NCI-H345 treated with DMSO at 0.1 percent for 48 hours (cell line): ENCODE results near the gene KCTD5.
"Not testable (repeated sequence)": the region's sequence is repeated elsewhere in the genome, so short reads cannot be mapped to it uniquely, and the experiment has no call there.

Experiments
- DNase-seq: peaks from one replicate; lab custom pipeline; 2025; ENCODE audit not compliant: unreplicated experiment; lab: John Stamatoyannopoulos, UW

KCTD5 gene

GRCh38 chr16:2682209-2683021 is at the start of gene KCTD5:
KCTD5 (plus strand) TSS chr16:2682523; CDS start chr16:2682549, 26 bp downstream.
- peak; percentile 91 for DNase-seq

- DNase-seq, result not testable (repeated sequence)
These were observed 43.1 kb upstream of the KCTD5 start for GRCh38 chr16:2639071-2639721.

- not testable (repeated sequence) for DNase-seq
These were observed 42.6 kb upstream of the KCTD5 start for GRCh38 chr16:2639722-2640072.

- not testable (repeated sequence) for DNase-seq
These were observed 39.8 kb upstream of the KCTD5 start for GRCh38 chr16:2642561-2642960.

GRCh38 chr16:2644754-2645453 is 37.4 kb upstream of the KCTD5 start:
- DNase-seq, result not testable (repeated sequence)

GRCh38 chr16:2651268-2651871 is 31.0 kb upstream of the KCTD5 start:
- DNase-seq, result not testable (repeated sequence)

- not testable (repeated sequence) for DNase-seq
These were observed 28.4 kb upstream of the KCTD5 start for GRCh38 chr16:2653915-2654314.

- DNase-seq, result not testable (repeated sequence)
These were observed 27.4 kb upstream of the KCTD5 start for GRCh38 chr16:2654949-2655348.

- no peak for DNase-seq
These were observed 25.3 kb upstream of the KCTD5 start for GRCh38 chr16:2656985-2657384.

- not testable (repeated sequence) for DNase-seq
These were observed 24.5 kb upstream of the KCTD5 start for GRCh38 chr16:2657803-2658202.

GRCh38 chr16:2659560-2659959 is 22.8 kb upstream of the KCTD5 start:
- DNase-seq, result not testable (repeated sequence)

- not testable (repeated sequence) for DNase-seq
These were observed 22.2 kb upstream of the KCTD5 start for GRCh38 chr16:2660014-2660662.

GRCh38 chr16:2660755-2661373 is 21.5 kb upstream of the KCTD5 start:
- not testable (repeated sequence) for DNase-seq

GRCh38 chr16:2663553-2664546 is 18.5 kb upstream of the KCTD5 start:
- DNase-seq, result no peak

- no peak for DNase-seq
These were observed 17.7 kb upstream of the KCTD5 start for GRCh38 chr16:2664574-2664982.

- DNase-seq, result not testable (repeated sequence)
These were observed 15.7 kb upstream of the KCTD5 start for GRCh38 chr16:2666671-2667070.

GRCh38 chr16:2669587-2669986 is 12.7 kb upstream of the KCTD5 start:
- not testable (repeated sequence) for DNase-seq

GRCh38 chr16:2670017-2670416 is 12.3 kb upstream of the KCTD5 start:
- DNase-seq, result not testable (repeated sequence)

GRCh38 chr16:2671193-2671592 is 11.1 kb upstream of the KCTD5 start:
- DNase-seq, result not testable (repeated sequence)
